Glomerular visceral epithelial cell (primary cell): ENCODE data around the gene HOXD9.

ENCODE experiments used
- DNase-seq: peaks from one replicate; pipeline ENCODE4 v3.0.0-alpha.2; 2016; ENCODE audit errors: extremely low spot score

The HOXD9 gene

DNA sequence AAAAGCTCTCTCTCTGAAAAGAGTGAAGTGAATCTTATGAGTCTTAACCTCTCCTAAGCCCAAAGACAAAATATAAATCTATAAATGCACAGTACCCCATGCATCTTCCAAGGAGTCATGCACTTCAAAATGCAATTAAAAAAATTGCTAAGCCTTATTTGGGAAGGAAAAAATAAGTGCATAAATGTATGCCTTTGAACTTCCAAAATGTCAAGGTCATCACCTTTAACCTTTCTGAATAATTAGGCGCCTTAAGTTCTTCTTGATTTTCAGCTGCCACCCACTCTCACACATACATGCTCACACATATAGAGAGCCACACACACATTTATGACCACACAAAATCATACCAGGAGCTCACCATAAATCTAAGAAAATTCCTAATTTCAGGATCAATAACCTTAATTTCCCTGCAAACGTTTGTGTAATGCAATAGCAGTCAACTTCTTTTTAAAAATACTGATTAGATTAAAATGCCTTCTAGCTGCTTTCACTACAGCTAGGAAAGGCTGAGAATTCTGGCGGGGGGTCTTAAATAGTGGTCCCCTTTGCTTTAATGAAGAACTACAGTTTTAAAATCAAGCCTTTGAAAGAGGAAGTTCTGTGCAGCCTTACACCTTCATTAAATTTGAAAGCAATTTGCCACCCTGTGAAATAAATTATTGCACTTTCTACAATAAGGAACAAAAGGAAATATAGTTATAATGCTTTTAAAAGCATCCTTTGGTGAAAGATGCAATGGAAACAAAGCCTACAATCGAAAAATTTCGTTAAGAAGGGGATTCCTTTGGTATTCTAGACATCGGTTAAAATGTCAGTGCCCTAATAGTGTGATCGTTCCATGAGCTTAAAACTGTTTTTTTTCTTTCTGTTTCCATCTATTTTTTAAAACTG lies 11.9 kb upstream of the HOXD9 start:
- DNase-seq: no peak

DNA sequence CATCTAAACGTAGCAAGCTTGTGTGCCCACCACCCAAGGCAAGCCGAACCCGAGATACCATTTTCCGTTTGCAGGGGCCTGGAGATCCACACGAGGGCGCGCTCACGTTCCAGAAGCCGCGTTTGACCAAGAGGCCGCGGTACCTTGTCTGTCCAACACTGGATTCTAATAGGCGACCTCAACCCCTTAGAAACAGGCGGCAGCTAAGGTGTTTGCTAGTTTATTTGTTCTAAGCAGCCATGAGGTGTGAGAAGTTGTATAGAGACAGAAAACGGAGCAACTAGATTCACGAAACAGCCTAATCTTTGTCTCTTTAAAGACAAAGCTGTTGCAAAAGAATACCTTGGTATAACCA lies 11.2 kb upstream of the HOXD9 start:
- peak; percentile 59 for DNase-seq

DNA sequence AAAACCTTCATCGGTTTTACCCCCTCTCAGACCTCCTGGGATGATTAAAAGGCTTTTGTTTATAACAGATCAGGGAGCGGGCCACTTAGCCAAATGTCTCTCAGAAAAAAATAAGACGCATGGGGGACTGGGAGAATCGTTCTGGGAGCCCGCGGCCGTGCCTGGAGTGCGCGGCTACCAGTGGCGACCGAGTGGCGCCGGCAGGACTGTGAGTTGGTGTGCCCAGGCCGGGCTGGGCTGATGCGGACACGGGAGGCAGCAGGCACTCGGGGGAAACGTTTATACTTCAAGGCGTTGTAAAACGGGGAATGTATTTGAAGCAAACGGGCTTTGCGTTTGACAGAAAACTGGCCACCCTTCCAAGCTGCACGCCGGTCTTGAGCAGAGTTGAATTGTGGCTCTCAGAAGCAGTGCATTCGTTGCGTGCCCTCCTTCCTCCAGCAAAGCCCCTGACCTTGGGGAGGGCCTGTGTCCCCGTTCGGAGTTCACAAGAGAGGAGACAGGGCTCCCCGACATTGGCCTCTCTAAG lies 10.6 kb upstream of the HOXD9 start:
- no peak for DNase-seq

DNA sequence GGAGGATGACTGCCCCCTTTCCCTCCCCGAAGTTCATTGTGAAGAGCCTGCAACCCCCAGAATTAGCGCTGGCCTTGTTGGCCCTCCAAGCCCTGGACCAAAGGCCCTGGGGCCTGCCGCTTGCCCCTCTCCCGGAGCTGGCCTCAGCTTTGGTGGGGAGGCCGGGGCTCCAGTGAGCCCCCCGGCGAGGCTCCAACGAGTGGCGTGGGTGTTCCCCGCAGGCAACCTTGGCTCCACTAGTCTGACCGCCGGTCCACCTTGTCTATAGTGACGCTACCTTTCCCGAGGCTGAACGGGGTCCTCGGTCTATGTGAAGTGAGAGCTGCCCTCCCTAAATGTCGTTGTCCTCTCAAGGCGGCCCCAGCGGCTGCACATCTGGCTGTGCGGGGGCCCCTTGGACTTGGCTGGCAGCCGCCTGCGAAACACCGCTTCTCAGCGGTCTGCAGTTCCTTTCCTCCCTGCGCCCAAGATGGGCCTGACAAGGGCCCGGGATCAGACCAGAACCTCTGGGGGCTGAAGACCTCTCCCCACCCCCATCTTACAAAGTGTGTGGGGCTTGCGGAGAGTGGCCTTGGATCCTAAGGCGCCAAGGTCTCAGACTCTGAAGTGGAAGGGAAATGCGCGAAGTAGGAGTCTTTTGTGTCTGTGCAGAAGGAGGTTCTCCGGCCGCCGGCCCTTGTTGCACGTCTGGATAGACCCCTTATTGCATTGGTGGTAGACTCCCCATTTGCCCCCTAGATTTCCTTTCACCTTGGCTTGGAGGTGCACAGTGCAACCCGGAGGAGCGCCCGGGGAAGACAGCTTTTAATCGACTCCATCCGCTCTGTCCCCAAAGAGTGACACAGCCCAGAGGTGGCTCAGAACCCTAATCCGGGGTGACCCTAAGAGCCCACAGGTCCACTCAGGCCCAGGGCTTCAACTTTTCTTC lies 9.9 kb upstream of the HOXD9 start:
- DNase-seq: no peak

- DNase-seq: no peak
Measured at GRCh38 chr2:176114120-176114929, 8.2 kb upstream of the HOXD9 start.

- no peak for DNase-seq
Measured at GRCh38 chr2:176114930-176115625, 7.4 kb upstream of the HOXD9 start.

DNA sequence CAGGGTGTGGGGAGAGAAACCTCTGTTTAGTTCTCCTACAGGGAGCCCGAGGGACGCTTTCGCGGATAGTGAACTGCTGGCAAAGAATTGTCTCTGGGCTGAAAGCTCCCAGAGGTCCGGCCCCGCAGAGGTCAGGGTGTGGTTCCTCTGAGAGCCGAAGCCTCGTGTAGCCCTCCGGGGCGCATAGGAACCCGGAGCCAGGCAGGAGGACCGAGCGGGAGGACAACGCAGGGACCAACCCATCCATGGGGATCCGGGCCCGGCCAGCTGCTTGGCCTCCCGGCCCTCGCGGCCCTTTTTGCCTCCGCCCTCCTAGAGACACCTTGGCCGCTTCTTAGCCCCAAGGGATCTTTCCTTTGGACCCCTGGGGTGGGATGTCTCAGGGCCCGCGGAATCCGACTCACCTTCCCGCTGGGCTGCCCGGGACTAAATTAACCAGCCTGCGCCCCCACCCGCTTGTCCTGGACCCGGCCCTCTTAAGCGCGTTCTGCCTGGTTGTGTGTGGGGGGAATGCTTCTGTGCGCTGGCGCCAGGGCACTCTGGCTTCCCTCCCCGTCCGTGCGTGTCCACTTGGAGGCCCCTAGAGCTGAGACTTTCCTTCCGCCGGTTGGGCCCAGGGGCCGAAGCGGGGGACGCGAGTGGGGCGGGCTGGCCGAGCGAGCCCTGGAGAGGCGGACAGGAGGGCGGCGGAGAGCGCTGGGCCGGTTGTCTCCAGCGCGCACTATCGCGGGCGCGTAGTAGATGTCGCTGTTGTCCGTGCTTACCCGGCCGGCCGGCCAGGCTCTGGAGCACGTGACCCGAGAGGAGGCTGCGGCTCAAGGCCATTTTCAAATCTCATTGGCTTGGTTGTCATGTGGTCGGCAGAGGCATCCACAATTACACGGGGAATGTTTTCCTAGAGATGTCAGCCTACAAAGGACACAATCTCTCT lies 6.4 kb upstream of the HOXD9 start, which contains the start of gene HOXD10:
HOXD10 (plus strand) TSS at position 896 of the 931 bp plus-strand sequence. CDS start 56 bp downstream, outside the sequence.
- no peak for DNase-seq

GRCh38 chr2:176117162-176117822 lies 5.2 kb upstream of the HOXD9 start:
- DNase-seq: no peak

GRCh38 chr2:176117823-176118371 lies 4.6 kb upstream of the HOXD9 start:
- DNase-seq: no peak

- peak; percentile 58 for DNase-seq
Measured at GRCh38 chr2:176118601-176119339, 3.7 kb upstream of the HOXD9 start.

GRCh38 chr2:176120364-176121189 lies 1.9 kb upstream of the HOXD9 start:
- DNase-seq: no peak

GRCh38 chr2:176121190-176122051 lies 1.1 kb upstream of the HOXD9 start:
- DNase-seq: no peak

GRCh38 chr2:176122052-176122682 lies 352 bp upstream of the HOXD9 start:
- DNase-seq: no peak

- DNase-seq: no peak
Measured at GRCh38 chr2:176123411-176124109, 1.0 kb downstream of the HOXD9 start.
